Skin of body (tissue), 2 donors: ENCODE measurements around the gene AQP6. TPM values are rescaled to one million over a fixed set of nuclear protein-coding genes. Genes with fewer than 3 reads are reported as not detected.
"Not testable (repeated sequence)": the region's sequence is repeated elsewhere in the genome, so short reads cannot be mapped to it uniquely, and the experiment has no call there.

ENCODE experiments used
- DNase-seq: peaks from one replicate; lab custom pipeline; 2025; lab: John Stamatoyannopoulos, UW
- total RNA-seq: library from RNA; depleted of rRNA; stranded (reverse); fragments of >200 nt; gene quantifications from one replicate; pipeline ENCODE4 v1.2.3, GENCODE V29; 2014

Gene AQP6
- total RNA-seq, 1 donor from 2014 or later, result 0.20 TPM

DNA sequence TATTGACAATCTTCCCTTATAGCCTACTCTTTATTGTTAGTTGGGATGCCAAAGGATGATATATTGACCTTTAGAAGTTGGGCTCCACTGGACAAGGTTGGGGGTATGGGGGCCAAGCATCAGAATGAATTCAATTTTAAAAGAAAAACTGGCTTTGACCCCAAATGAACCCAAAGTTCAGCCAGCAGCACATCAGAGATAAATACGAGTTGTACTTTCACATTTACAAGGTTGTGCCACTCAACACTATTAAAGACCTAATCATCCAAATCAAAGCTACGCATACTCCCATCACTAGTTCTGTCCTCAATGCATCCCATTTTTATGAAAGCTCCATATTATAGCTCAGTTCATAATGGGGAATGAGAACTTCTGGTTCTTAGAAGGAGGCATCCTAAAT is 16.7 kb downstream of the AQP6 start:
- DNase-seq, result not testable (repeated sequence)

DNA sequence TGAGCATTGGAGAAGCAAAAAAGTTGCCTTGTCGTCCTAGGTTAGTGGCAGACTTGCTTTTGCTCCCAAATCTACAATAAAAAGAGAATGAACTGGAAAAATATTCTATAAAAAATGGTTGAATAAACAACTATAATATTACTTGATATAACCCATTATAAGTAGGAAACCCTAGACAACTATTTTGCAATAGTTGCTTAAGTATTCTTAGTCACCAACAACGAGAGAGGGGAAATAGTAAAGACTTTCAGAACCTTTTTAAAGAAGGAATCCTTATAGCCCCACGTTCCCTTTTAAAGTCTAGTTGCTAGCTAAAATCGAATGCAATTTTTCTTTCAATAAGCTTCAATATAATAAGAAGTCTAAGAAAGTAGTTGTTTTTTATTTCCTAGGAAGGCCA is 17.5 kb downstream of the AQP6 start:
- DNase-seq, result no peak

DNA sequence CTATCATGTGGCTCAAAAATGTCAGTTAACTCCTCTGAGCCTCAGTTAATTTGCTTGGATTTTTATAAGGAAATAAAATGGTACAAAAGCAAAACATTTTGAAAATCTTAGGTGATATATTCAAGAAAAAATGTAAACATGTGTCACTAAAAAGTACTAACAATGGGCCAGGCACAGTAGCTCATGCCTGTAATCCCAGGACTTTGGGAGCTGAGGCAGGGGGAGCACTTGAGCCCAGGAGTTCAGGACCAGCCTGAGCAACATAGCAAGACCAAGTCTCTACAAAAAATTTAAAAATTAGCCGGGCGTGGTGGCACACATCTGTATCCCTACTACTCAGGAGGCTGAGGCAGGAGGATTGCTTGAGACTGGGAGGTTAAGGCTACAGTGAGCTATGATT is 25.7 kb downstream of the AQP6 start:
- no peak for DNase-seq

DNA sequence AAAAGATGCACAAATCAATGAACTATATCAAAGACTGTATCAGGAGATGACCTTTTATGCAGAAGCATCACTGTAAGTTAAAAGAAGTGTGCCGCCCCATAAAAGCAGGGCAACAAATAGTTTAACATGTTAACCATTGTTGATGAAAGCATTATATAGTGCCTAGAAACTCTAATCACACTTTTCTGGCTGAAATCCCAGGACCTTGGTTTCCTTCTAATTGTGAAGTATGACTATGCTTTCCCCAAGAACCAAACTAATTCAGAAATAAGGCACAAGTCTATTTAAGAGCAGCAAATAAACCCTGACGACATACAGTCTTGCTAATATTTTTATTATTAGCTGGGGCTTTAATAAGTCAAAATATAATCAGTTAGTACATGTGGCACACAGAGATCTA is 30.8 kb downstream of the AQP6 start:
- DNase-seq, result no peak

DNA sequence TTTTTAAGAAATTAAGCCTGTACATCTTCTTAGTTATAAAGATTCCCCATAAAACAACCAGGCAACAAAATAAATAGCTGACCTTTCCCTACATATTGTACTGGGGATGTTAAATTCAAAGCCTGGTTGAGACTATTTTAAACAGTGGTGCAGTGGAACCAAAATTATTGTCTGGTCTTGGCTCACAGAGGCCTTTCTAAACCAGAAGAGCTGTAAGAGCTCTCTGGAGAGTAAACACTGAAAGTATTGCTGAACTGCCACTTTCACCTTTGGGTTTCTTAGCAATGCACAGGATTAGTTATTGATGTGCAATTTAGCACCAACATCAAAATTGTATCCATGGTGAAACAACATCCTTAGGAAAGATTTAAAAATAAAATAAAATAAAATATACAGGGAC is 31.9 kb downstream of the AQP6 start:
- no peak for DNase-seq

DNA sequence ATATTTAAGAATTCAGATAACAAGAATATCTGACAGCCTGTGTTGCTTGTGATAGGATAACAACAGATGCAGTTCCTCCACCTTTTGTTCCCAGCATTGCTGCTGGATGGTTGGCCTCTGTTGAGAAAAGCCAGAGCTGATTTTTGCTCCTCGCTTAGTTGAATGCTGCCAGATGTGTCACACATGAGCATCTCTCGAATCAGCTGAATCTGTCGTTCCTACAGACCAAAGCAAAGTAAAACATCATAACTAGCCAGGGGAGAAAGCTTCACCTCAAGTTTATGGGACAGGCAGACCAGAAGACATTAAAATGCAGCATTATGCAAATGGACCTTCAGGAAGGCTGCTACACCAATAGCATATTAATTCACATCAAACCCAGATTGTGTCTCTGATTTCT is 32.4 kb downstream of the AQP6 start:
- no peak for DNase-seq

DNA sequence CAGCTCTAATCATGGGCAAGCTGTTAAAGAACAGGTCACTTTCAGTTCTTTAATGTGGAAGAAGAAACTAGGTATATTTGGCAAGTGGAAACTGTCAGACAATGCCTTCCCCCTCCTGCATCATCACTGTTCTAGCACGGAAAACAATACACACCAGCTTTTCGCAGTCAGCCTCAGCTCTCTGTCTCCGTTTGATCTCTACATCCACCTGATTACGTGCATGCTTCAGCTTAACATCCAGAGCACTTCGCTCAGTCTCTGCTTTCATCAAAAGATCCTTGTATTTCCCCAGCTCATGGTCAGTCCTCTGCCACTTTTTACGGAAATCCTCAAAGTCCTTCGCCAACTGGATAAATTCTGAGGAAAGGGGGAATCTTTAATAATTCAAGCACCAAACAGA is 33.5 kb downstream of the AQP6 start:
- no peak for DNase-seq

DNA sequence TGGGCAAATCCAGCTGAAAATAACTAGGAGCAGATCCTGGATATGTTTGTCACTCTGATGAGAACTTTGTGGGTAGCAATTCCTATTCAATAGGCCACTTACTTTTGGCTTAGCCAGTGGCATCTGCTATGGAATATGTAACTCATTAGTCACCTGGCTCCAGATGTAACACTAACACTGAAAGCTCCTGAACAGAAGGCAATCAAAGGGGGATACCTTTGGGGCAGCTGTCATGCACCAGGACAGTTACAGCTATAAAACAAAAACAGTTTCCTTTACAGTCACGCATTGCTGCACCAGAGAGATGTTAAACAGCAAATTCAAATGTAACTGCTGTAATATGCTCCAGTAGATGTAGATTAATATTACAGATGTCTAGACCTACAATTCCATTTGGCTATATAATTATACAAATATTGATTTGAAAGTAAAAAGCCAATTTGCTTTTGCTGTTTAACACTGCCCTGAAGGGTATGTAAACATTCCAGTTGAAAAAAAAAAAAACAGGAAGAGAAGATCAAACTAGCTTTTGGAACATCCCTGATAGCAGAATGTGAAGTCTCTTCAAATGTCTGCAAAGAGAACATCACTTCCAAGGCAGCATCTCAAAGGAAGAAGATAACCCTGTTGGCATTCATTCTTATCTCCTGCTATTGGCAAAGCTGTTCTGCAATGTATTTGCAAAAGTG is 34.2 kb downstream of the AQP6 start:
- DNase-seq, result no peak

DNA sequence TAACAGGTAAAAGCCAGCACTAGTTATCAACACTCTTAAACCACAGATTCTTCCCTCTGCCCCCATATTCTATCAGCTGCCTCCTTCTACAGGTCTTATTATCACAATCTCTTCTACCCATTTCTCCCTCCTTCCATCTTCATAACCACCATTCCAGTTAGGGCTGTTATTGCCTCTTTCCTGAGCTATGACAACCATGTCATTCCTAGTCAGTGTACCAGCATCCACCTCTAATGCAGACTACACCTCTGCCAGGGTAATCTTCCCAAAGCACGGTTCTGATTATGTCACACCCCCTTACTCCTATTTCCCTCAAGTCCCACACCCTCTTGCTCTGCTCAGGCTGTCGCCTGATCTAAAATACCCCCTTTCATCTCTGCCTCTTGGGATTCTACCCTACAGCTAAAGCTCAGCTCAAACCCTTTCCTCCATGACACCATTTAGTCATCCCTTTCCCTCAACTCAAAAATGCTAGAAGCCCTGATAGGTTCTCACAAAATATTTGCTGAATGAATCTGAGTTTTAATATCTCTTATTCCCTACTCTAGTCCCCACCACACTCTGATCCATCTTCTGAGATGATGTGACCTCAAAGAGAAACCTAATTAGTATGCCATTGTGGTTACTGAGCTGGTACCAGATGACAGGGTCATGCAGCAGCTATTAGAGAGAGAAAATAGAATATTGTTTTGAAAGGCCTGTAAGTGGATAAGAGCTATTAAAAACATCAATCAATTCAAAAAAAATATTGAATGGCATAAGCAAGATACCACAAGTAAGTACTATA is 40.8 kb downstream of the AQP6 start:
- no peak for DNase-seq

DNA sequence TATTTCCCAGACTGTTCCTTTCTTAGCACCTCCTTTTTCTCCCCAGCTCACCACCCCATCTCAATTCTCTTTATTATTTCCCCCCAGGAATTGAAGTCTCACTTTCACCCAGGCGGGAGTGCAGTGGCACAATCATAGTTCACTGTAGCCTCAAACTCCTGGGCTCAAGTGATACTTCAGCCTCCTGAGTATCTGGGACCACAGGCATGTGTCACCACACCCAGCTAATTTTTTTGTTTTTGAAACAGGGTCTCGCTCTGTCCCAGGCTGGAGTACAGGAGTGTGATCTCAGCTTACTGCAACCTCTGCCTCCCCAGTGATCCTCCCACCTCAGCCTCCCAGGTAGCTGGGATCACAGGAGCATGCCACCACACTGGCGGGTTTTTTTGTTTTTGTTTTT is 41.6 kb downstream of the AQP6 start:
- DNase-seq, result no peak

DNA sequence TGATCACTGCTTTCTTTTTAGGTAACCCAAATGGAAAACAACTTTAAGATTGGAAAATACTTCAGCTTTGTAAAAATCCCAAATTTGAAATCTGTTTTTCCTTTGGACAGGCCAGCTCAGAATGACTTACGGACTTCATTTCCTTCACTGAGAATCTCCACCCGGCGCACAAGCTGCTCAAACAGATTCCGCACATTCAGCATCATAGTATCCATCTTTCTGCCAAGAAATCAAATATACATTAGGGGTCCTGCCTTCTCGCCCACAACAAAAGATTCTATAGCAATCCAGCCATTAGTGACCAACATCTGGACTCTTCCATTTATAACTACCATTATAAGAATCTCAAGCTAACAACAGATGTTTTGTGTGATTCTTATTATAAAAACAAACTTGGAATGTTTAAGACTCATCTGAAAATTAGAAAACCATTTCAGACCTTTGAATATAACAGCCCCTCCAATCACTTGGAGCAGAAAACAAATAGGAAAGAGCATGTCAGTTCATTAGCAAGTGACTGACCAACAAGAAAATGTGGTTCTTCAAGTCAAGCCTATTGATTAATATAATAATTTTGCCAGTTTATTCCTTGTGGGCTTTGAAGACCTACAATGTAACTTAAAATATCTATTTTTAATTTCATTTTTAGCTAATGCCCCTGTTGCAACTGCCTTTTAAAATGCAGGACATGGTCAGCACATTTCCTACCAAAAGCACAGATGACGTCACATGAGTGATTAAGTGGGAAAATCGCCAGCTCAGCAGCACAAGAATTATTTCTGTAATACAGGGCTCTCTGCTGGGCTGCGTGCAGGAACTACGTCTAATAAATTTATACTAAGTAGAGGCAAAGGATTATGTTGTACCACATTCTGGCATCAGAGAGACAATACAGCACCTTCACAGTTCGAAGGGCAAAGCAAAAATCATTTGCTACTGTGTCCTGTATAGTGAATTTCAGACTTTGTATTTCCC is 44.0 kb downstream of the AQP6 start:
- peak; percentile 80 for DNase-seq

DNA sequence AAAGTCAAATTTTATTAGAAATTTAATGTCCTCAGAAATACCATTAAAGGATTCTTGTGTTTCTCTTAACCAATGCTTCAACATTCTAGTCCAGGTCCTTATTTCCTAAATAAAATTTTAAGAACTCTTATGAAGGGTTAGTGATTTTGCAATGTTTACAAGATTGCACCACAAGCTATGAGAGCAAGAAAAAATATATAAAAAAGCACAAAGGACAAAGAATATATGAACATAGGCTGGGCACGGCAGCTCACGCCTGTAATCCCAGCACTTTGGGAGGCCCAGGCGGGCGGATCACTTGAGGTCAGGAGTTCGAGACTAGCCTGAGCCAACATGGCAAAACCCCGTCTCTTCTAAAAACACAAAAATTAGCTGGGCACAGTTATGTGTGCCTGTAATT is 44.9 kb downstream of the AQP6 start:
- DNase-seq, result no peak

DNA sequence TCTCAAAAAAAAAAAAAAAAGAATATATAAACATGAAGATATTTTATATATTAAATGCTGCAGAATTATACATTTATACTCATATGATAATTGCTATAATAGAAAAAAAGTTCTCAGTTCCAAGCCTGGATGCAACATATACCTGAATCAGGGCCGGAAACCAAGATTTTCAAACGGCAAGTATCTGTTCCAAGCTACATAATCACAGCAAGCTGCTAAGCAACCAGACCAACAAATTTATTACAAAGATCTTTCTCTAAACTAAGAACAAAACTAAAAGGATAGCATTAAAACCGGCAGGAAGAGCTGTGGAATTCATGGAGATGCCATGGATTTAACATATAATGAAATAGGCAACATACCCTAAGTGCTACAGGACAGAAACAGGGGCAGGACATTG is 45.4 kb downstream of the AQP6 start:
- DNase-seq, result no peak

DNA sequence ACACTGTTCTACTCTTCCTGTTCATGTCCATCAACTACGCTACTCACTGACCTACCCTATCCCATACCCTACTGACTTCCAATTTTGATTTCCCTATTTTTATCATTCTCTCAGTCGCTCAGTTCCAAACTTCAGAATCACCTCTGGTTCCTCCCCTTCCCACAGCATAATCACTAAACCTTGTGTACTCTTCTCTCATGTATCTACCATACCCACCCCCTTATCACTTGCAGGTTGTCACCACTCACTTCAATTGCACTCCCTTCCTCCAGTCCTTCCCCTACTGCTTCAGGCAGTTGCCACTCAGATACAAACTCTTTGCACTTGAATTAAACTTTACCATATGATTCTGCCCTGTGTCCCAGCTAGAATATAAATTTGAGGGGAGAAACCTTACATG is 46.2 kb downstream of the AQP6 start:
- DNase-seq, result no peak

DNA sequence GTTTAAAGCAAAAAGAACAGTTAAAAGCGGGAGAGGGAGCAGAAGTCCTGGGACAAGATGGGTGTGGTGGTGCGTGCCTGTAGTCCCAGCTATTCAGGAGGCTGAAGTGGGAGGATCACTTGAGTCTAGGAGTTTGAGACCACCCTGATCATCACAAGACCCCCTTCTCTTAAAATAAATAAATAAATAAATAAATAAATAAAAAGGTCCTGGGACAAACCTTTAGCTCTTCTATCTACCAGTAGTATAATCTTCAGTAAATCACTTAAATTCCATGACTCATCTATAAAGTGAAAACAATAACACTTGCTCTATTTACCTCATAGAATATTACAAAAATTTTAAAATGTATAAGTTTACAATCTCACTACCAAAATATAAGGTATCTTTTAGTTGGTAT is 46.8 kb downstream of the AQP6 start:
- DNase-seq, result no peak

DNA sequence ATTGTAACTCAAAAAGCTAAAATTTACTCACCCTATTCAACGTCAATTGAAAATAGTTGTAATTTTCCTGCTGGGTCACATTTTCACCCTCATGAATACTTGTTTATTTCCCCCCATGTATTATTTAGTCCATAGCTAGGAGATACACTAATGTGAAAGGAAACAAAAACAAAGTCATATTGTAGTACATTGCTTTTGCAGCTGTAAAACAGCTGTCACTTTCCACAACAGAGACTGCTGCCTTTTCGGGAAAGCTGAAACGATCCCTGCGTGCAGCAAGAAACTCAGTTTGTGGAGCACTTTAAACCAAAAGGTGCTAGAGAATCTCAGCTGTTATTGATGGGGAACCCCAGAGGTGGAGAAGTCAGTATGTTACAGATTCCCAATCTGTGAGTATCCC is 48.3 kb downstream of the AQP6 start:
- peak; percentile 78 for DNase-seq

DNA sequence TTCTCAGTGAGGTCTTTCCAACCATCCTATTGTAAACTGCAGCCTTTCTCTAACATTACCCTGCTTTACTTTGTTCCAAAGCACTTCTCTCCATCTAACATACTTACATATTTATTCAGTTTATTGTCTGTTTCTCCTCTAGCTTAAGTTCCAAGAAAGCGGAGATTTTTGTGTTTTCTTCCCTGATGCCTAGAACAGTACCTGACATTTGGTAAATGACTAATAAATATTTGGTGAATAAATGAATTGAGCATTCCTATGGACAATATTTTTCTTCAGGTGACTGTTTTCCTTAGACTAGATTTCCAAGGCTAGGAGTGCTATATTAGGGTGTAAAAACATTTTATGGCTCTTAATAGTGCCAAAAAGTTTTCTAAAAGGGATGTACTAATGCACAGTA is 50.2 kb downstream of the AQP6 start:
- DNase-seq, result no peak

DNA sequence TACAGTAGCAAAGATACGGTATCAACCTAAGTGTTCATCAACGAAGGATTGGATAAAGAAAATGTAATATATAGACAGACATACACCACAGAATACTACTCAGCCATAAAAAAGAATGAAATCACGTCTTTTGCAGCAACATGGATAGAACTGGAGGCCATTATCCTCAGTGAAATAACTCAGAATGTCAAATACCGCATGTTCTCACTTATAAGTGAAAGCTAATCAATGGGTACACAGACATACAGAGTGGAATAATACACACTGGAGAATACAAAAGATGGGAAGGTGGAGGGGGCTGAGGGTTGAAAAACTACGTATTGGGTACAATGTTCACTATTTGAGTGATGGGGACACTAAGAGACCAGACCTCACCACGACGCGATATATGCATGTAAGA is 51.5 kb downstream of the AQP6 start:
- no peak for DNase-seq

DNA sequence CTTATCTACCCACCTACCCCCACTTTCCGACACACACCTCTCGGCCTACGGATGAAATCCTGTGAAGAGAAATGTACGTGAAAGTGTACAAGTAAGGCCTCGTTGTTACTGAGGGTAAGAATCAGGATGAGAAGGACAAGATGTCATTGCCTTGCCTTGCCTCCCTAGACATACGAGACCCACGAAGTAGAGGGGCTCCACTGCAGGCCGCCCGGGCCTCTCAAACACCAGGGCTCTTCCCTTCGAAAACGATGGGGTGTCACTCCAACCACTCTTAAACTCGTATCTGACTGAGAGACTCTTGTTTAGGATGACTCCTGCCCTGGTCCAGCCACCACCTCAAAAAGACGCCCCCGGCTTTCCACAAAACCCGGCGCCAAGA is 52.0 kb downstream of the AQP6 start:
- no peak for DNase-seq

DNA sequence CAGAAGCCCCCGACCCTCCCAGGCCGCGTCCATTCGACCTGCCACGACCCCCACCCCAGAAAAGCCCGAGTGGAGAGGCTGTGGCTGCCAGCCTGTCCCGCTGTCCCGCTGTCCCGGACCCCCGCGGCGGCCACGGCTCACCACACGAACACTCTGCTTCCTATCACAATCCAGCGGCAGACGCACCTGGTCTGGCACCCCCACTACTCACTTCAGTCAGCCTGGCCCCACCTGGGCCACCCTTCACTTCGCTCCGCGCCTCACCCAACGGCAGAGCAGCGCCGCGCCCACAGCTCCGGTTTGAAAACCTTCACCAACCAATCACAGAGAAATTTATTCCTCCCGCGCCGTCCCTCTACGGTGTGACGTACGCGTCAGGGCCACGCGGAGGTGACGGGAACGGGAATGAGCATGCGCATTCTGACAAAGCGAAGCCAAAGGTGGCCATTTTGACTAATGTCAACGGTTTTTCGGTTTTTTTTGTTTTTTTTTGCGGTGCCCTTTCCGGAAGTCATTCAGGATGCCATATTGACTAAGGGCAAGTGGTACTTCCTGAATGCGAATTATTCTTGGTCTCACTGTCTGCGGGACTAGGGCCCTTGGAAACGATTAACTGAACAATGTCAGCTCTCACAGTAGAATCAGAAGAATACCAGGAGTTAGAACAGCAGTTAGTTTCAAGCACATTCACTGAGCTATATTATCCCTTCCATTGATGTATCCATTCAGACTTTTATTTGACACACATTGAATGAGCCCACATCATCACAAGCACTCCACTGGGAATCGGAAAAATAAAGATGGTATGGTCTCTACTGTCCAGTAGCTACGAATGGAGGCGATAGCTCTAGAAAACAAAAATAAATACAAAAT is 52.7 kb downstream of the AQP6 start, which contains the start of gene RACGAP1:
Gene RACGAP1, minus strand, starts transcription at position 308 of the 873 bp plus-strand sequence. CDS start 8,779 bp downstream, outside the sequence.
- peak; percentile 99 for DNase-seq

DNA sequence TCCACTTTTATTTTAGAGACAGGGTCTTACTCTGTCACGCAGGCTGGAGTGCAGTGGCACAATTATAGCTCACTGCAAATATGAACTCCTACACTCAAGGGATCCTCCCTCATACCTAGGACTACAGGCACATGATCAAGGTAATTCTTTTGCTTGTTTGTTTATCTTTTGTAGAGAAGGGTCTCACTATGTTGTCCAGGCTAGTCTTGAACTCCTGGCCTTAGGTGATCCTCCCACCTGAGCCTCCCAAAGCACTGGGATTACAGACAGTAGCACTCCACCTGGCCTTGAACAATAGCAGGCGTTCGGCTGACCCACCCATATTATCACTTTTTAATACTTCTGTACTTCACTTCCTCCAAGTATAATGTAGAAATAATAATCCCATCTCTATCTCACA is 53.9 kb downstream of the AQP6 start:
- DNase-seq, result no peak
